ENCODE results near the gene PTPRH.
"Not testable (repeated sequence)": the region's sequence is repeated elsewhere in the genome, so short reads cannot be mapped to it uniquely, and the experiment has no call there.

The PTPRH gene

DNA sequence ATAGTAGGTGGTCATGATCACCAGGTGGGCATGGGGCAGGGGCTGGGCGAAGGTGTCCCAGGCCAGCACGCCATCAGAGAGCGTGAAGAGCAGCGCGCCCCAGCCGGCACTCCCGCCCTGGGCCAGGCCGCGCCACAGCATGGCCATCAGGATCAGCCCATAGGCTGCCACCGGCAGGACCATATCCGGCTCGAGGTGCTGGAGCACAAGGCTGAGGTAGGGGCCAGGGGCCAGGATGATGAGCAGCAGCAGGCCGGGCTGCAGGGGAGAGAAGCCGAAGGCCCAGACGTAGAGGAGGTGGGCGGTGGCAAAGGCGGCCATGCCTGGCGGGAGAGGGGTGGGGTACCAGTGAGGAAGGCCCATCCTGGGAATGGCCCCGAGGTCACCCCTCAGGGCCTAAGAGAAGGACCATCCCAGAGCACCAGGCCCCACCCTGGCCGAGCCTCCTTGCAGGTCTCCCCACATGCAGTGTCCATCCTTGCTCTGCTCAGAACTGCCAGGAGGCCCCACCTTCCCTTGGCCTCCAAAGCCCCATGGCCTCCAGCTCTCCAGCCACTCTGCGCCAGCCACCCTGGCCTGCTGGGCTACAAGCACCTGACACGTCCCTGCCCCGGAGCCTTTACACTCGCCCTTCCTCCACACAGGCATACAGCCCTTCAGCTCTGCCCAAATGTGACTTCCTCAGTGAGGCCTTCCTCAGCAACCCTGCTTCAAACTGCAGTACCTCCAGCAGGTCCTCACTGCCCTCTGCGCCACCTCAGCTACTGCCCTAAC is 18.1 kb upstream of the PTPRH start:
- TF ChIP-seq ZFX (IDR thresholded peaks at IDR 0.05) (no peak), CTCF (conservative IDR thresholded peaks at IDR 0.05) (no peak)
- no peak overlapping the region for H3K27ac ChIP-seq

GRCh38 chr19:55226788-55227187 is 17.5 kb upstream of the PTPRH start:
- H3K27ac ChIP-seq, result no peak overlapping the region
- no peak for TF ChIP-seq ZFX (IDR thresholded peaks at IDR 0.05)
- TF ChIP-seq CTCF (conservative IDR thresholded peaks at IDR 0.05), result no peak

DNA sequence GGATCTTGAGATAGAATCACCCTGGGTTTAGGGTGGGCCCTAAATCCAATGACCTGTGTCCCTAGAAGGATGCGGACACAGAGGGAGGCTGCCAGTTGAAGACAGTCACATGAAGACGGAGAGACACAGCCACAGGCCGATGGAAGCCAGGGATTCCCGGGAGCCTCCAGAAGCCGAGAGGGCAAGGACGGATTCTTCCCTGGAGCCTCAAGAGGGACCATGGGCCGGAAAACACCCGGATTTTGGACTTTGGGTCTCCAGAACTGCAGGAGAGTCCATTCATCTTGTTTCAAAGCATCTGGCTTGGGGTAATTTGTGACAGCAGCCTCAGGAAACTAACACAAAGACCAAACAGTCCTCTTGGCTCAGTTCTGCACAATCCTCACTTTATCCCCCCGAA is 17.0 kb upstream of the PTPRH start:
- H3K27ac ChIP-seq, result no peak overlapping the region
- TF ChIP-seq CTCF (conservative IDR thresholded peaks at IDR 0.05) (no peak), ZFX (IDR thresholded peaks at IDR 0.05) (no peak)

DNA sequence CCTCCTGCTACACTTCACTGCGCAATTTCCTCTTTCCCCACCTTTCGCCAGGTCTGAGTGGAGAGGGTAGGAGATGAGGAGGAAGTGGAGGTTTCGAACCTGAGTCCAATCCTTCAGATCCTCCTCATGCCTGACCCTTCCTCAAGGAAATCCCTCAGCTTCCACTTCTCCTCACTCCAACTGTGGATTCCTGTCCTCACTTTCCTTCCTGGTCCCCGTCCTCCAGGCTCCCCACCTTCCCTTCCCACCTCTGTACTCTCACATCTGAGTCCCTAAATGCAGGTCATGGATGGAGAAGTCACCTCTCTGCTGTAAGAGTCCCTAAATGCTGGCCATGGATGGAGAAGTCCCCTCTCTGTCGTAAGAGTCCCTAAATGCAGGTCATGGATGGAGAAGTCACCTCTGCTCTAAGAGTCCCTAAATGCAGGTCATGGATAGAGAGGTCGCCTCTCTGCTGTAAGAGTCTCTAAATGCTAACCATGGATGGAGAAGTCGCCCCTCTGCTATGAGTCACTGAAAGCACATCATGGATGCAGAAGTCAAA is 16.2 kb upstream of the PTPRH start:
- H3K27ac ChIP-seq, result no peak overlapping the region
- no peak for TF ChIP-seq ZFX (IDR thresholded peaks at IDR 0.05)
- no peak for TF ChIP-seq CTCF (conservative IDR thresholded peaks at IDR 0.05)

DNA sequence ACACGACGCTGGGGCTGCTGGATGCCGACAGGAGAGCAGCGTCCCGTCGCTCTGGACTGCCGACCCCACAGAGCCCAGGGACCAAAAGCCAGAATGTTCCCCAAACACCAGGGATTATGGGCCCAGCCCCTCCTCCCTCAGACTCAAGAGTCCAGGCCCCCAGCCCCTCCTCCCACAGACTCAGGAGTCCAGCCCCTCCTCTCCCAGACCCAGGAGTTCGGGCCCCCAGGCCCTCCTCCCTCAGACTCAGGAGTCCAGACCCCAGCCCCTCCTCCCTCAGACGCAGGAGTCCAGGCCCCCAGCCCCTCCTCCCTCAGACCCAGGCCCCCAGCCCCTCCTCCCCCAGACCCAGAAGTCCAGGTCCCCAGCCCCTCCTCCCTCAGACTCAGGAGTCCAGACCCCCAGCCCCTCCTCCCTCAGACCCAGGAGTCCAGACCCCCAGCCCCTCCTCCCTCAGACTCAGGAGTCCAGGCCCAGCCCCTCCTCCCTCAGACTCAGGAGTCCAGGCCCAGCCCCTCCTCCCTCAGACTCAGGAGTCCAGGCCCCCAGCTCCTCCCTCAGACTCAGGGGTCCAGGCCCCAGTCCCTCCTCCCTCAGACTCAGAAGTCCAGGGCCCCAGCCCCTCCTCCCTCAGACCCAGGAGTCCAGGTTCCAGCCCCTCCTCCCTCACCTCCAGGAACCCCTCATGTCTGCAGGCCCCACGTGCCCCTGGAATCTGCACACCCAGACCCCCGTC is 15.5 kb upstream of the PTPRH start:
- H3K27ac ChIP-seq, result not testable (repeated sequence)

GRCh38 chr19:55224038-55224665 is 14.9 kb upstream of the PTPRH start:
- H3K27ac ChIP-seq, result no peak overlapping the region
- TF ChIP-seq ZFX (IDR thresholded peaks at IDR 0.05) (no peak), CTCF (conservative IDR thresholded peaks at IDR 0.05) (no peak)

- H3K27ac ChIP-seq, result no peak overlapping the region
- no peak for TF ChIP-seq ZFX (IDR thresholded peaks at IDR 0.05)
Measured at GRCh38 chr19:55223291-55224037, 14.2 kb upstream of the PTPRH start.

All from C4-2B (cell line).